Epithelial cell of proximal tubule (primary cell): ENCODE results near the gene SWSAP1. TPM values are rescaled to one million over a fixed set of nuclear protein-coding genes. Genes with fewer than 3 reads are reported as not detected.
"Not testable (repeated sequence)": the region's sequence is repeated elsewhere in the genome, so short reads cannot be mapped to it uniquely, and the experiment has no call there.

Experiments
- DNase-seq: peaks from one replicate; pipeline ENCODE4 v3.0.0-alpha.2; 2011; ENCODE audit warnings: low read depth
- H3K4me3 ChIP-seq: 2 replicates; pipeline ENCODE4 v1.5.1; 2011; ENCODE audit warnings: low read depth, mild to moderate bottlenecking, low read length
- total RNA-seq: library from RNA; depleted of rRNA; stranded (reverse); fragments of >200 nt; gene quantifications from 2 replicates; pipeline ENCODE4 v1.2.3, GENCODE V29; 2015
- TF ChIP-seq, protein P1 (sequence below): conservative IDR thresholded peaks from 2 replicates; pipeline ENCODE4 v1.5.1; 2012; ENCODE audit warnings: low read depth, mild to moderate bottlenecking, low read length

SWSAP1 gene
- total RNA-seq, 1 donor from 2014 or later = 1.2 TPM

DNA sequence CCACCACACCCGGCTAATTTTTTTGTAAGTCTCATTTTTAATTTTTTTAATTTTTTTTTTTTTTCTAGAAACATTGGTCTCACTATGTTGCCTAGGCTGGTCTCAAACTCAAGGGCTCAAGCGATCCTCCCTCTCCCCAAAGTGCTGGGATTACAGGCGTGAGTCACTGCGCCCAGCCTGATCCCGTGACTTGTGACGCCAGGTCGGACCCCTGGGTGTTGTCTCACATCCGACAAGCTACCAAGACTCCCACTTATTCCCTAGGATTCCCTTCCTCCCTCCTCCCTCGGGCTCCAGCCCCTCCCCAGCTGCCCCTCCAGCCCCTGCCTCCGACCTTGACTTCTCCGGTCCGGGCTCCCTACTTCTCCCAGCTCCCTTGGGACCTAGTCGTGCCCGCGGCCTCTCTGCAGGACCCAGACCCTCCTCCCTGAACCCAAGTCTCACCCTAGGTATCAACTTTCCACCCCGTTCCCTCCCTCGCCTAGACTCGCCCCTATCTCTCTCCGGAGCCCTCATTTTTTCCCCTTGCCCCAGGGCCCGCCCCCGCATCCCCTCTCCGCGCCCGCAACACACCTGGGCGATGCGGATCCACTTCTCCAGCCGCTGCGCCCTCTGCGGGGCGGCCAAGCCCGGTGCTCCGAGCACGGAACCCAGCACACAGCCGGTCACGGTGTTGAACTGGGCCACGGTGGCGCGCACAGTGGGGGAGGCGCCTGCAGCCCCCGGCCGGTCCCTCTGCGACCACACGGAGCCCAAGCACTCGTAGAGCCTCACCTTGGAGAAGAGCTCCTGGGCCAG is 31.6 kb downstream of the SWSAP1 start:
- H3K4me3 ChIP-seq = no peak overlapping the region
- TF ChIP-seq, protein P1, sequence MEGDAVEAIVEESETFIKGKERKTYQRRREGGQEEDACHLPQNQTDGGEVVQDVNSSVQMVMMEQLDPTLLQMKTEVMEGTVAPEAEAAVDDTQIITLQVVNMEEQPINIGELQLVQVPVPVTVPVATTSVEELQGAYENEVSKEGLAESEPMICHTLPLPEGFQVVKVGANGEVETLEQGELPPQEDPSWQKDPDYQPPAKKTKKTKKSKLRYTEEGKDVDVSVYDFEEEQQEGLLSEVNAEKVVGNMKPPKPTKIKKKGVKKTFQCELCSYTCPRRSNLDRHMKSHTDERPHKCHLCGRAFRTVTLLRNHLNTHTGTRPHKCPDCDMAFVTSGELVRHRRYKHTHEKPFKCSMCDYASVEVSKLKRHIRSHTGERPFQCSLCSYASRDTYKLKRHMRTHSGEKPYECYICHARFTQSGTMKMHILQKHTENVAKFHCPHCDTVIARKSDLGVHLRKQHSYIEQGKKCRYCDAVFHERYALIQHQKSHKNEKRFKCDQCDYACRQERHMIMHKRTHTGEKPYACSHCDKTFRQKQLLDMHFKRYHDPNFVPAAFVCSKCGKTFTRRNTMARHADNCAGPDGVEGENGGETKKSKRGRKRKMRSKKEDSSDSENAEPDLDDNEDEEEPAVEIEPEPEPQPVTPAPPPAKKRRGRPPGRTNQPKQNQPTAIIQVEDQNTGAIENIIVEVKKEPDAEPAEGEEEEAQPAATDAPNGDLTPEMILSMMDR = no peak
- DNase-seq = no peak

DNA sequence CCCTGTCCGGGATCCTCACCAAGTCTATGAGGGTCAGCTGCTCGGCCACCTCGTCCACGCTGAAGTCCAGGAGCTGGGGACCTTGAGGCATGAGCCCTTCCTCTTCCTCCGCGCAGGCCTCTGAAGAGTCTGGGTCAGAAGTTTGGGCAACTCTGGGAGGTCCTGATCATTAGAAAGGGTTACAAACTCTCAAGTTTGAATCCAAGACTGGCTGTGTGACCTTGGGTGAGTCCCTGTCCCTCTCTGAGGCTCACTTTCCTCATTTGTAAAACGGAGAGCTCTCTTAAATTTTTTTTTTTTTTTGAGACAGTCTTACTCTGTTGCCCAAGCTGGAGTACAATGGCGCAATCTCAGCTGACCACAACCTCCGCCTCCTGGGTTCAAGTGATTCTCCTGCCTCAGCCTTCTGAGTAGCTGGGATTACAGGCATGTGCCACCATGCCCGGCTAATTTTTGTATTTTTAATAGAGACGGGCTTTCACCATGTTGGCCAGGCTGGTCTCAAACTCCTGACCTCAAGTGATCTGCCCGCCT is 32.3 kb downstream of the SWSAP1 start:
- H3K4me3 ChIP-seq, DNase-seq: not testable (repeated sequence)

DNA sequence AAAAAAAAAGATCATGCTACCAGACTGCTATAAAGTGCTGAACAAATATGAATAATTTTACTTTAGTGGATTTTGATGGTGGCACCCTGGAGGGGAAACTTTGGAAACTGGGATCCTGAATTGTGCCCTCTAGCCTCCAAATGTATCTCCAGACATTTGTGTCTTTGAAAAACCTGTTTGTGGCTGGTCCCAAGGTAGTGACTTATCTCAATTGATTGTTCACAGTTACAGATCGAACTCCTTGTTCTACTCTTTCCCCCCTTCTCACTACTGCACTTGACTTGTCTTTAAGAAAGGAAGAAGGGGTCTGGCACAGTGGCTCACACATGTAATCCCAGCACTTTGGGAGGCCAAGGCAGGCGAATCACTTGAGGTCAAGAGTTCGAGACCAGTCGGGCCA is 34.1 kb downstream of the SWSAP1 start:
- TF ChIP-seq, protein P1 = no peak
- H3K4me3 ChIP-seq = no peak overlapping the region
- DNase-seq = no peak

DNA sequence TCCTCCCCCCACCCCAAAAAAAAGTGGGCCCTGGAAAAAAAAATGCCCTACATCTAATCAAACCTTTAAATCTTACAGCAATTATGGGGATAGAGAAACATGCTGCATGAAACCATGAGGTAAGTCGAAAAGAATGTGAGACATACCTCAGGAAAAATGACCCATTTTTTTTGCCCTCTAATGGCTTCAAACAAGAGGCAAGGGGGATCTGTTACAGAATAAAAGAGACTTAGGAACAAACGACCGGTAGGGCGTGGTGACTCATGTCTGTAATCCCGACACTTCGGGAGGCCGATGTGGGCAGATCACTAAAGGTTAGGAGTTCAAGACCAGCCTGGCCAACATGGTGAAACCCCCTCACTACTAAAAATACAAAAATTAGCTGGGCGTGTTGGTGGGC is 36.2 kb downstream of the SWSAP1 start:
- no peak overlapping the region for H3K4me3 ChIP-seq
- peak; percentile 13 for DNase-seq
- TF ChIP-seq, protein P1 = no peak

DNA sequence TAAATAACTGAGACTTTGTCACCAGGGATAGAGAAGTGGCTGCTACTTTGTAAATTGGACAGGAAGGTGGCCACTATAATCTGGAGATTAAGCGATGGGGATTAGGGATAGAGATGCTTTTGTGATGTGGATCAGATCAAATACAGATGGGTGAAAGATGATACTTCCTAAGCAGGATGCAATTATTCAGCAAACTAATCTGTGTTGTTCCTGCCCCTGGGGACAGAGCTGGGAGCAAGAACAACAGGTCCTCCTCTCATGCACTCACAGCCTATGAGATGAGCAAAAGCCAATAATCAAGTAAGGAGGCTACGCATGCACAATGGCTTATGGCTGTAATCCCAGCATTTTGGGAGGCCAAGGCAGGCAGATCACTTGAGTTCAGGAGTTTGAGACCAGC is 40.1 kb downstream of the SWSAP1 start:
- TF ChIP-seq, protein P1 = no peak
- no peak for DNase-seq
- no peak overlapping the region for H3K4me3 ChIP-seq

DNA sequence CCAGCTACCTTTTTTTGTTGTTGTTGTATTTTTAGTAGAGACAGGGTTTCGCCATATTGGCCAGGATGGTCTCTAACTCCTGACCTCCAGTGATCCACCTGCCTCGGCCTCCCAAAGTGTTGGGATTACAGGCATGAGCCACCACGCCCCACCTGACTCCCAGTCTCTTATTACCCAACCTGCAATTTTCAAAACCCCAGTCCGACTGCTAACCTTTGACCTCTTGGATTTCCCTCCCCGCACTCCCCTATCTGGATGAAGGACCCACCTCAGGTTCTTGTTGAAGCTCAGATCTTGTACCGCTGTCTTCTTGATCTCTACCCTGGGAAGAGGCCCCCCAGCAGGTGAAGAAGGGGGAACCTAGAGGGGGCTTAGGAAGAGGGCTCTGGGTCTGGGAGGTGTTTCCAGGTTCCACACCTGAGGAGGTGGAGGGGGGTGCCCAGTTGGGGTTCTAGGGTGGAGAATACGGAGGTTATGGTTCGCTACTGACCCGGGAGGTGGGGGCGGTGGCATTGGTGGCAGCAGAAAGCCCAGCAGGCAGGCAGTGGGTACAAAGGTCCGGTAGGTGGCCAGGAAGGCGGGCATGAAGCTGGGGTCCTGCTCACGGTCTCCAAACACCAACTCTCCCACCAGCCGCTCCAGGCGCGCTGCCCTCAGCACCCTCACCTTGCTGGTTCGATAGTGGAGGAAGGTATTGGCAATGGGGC is 42.0 kb downstream of the SWSAP1 start:
- DNase-seq = no peak
- H3K4me3 ChIP-seq = no peak overlapping the region
- TF ChIP-seq, protein P1 = no peak

DNA sequence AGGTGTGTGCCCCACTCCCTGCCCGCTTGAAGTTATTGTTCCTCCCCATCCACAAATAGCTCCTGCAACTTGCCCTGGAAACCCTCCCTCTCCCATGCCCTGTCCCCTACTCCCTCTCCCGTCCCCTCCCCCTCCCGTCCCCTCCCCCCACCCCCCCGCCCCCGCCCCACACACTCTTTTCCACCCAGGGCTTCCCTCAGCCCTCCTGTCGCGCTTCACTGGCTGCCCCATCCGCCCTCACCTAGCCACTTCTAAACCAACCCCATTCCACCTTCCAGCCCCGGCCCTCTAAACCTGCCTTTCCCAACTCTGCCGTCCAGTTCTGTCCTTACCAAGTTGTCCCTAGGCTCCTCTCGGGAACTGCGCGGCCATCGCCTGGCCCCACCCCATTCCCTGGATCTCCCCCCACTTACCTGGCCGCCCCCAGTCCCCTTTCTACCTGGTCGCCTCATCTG is 43.7 kb downstream of the SWSAP1 start:
- TF ChIP-seq, protein P1 = no peak
- peak overlapping the region; percentile 70 for H3K4me3 ChIP-seq
- DNase-seq = no peak
